SH-SY5Y (cell line): ENCODE measurements around the gene CST2.

Source experiments
- GATA2 ChIP-seq: IDR thresholded peaks from 2 replicates; pipeline ENCODE4 v1.6.1; 2011; ENCODE audit warnings: mild to moderate bottlenecking, low read depth, low read length
- GATA3 ChIP-seq: IDR thresholded peaks from 2 replicates; pipeline ENCODE4 v1.6.1; 2011; ENCODE audit warnings: low read depth, mild to moderate bottlenecking, low read length, moderate library complexity

- TF ChIP-seq GATA2 (no peak), GATA3 (no peak)
These were observed 31.7 kb downstream of the CST2 start for GRCh38 chr20:23794841-23795240.
